GM18498 (cell line): ENCODE results near the gene RARS1.

Experiments used
- ATAC-seq: cut with Tn5 transposase; IDR thresholded peaks from one replicate; pipeline ENCODE4 v1.9.1; 2021; ENCODE audit warnings: mild to moderate bottlenecking, moderate library complexity; ENCODE audit not compliant: unreplicated experiment

Gene RARS1

DNA sequence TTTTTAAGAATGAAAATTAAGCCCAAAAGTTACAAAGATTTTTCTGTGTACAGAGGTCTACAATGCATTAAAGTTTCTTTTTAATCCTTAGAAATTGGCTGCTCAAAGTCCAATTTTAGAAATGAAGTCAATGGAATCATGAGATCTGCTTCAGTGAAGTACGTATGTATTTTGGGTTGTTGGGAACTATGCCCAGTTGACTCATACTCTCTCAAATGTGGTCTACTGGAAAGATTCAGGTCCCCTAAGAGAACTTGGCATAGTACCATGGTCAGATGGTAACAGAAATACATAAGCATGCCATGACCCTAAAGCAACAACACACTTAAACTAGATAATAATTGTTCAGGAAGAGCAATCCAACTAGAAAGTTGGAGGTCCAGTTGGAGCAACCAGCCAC lies 65.9 kb downstream of the RARS1 start:
- ATAC-seq, result no peak

DNA sequence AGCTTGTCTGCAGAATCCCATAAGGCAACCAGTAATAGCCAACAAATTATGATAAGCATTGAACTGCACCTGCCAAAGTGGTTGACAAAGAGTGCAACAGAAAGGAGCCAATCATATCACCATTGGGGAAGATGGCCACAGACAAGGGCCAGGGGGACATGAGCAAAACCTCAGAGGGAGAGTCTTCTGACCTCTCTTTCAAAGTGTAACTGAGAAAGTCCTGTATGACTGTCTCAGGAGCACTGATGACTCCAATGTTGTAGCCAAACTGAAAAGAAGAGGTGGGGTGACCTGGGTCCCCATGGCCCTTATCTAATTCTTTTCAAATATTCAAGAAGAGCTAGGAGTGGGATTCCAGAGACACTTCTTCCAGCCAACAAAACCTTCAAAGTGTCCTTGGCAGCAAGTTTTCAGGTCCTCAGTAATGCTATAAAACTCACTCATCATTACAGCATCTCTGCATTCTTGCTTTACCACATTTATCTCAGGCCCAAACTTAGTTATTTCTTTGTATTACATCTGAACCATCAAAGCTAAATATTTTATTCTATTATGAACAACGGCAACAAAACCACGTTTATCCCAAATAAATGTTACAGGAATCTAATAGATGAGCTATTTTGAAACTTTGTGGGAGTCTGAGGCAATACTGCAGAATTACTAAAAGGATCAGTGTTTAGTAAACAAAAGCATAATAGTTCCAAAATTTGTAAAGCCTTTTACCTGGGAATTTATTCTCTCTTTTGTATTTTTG lies 67.3 kb downstream of the RARS1 start:
- ATAC-seq, result no peak

DNA sequence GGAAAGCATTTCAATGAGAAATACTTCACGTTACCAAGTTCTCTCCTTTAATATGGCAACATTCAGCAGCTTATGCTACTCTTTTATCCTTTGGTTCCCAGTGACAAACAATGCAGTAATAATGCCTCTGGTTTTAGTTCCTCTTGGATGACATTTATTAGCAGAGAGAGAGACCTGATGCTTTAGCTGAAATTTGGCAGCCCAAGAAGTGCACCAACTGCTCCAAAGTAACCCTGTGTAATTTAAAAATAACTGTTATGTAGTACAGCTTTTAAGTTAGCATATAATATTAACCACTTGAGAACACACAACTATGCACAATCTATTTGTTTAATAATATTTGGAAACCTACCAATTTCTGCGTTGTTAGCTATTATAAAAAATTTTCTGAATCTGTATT lies 71.1 kb downstream of the RARS1 start:
- no peak for ATAC-seq

DNA sequence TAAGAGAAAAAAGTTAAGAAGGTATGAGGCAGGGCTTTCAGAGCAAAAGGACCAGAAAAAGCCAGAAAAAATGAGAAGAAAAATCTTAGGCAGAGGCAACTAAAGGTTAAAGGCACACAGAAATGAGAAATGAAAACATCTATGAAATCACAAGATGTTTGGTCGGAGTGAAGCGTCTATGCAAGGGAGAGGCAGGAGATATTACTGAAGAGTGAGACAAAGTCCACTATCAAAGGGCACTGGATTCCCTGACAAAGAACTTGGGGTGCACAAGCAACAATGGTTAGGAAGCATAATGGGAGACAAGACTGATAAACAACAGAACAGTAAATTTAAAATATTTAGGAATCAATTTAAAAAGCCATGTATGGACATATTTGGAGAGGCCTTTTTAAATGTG lies 76.0 kb downstream of the RARS1 start:
- ATAC-seq, result no peak

DNA sequence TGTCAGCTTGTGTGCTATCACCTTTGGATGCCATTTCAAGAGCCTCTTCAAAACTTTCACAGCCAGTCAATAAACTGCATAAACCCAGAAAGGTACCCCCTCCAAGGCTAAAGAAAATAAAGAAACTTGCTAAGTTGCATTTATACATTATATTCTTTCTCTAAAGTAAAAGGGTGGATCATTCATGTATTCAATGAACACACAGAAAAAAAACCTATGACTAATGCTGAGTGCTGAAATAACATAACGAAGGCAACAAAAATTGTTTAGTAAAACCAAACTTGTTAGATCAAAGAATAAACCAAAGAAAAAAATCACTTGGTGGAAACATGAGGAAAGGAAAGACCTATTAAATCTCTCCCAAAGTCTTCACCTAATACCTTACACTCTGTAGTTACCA lies 77.7 kb downstream of the RARS1 start:
- ATAC-seq, result no peak

DNA sequence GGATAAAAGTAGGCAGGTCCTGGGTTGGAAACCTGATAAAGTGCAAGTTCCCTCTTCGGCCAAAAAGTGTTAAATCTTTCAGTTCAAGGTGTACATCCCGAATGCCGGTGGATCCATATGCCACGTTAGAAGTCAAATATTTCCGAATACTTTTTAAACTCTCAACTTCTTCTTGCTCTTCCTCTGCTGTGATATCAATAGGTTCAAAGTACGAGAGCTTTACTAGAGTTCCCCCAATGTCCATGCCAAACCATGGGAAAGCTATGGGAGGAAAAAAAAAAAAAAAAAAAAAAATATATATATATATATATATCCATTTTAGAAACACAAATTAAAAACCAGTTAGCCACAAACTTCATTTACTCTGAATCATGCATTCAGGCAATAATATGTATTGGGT lies 82.5 kb downstream of the RARS1 start:
- no peak for ATAC-seq
